B cell (primary cell): ENCODE results near the gene ELAVL4. TPM values are rescaled to one million over a fixed set of nuclear protein-coding genes. Genes with fewer than 3 reads are reported as not detected.

ENCODE experiments used
- ATAC-seq: fragments of 200-7000 bp; cut with Tn5 transposase; one replicate; pipeline ENCODE4 v1.10.0; 2021; ENCODE audit warnings: low read depth, mild to moderate bottlenecking, moderate number of reproducible peaks, moderate library complexity
- CTCF ChIA-PET: fragments of 350-600 bp; sonication (Branson Sonifier 250); formaldehyde crosslinking; loops from one replicate; lab custom pipeline; 2021; ENCODE audit warnings: antibody characterized with exemption, inconsistent platforms; lab: Charles Lee
- POLR2A ChIA-PET: fragments of 350-600 bp; sonication (Branson Sonifier 250); formaldehyde crosslinking; loops from one replicate; lab custom pipeline; 2021; ENCODE audit warnings: antibody characterized with exemption; lab: Charles Lee
- DNase-seq: peaks from one replicate; pipeline ENCODE4 v3.0.0; 2013
- H2AFZ ChIP-seq: 2 replicates; pipeline ENCODE4 v1.6.1; 2012; ENCODE audit warnings: mild to moderate bottlenecking, low read depth, low read length; ENCODE audit not compliant: insufficient read depth, poor library complexity, severe bottlenecking
- H3K27ac ChIP-seq, 2 donors: 1 replicate in 1 of 2; 2 replicates in 1 of 2; pipeline ENCODE4 v1.5.1; 2012 to 2013; ENCODE audit warnings: low read length in 2 of 2, mild to moderate bottlenecking in 2 of 2, moderate library complexity in 1 of 2
- H3K27me3 ChIP-seq, 4 experiments: fragments of 200-600 bp in 1 of 4; sonication (generic) in 1 of 4; replicated peaks in 1 of 4; 1 replicate in 2 of 4; 2 replicates in 2 of 4; pipeline versions ENCODE4 v1.6.1 to v1.7.0; 2013 to 2016; ENCODE audit warnings: low read length in 3 of 4, mild to moderate bottlenecking in 2 of 4, mixed read lengths in 1 of 4, moderate library complexity in 1 of 4; ENCODE audit not compliant: insufficient read depth in 4 of 4, control insufficient read depth in 3 of 4; ENCODE audit errors: control extremely low read depth in 1 of 4
- H3K36me3 ChIP-seq, 2 experiments: replicated peaks in 1 of 2; 1 replicate in 1 of 2; 2 replicates in 1 of 2; pipeline versions ENCODE4 v1.6.1 to v1.7.1; 2013; ENCODE audit warnings: low read length in 1 of 2; ENCODE audit not compliant: insufficient read depth in 2 of 2, control insufficient read depth in 1 of 2; ENCODE audit errors: control extremely low read depth in 1 of 2, extremely low read depth in 1 of 2
- H3K4me1 ChIP-seq, 2 donors: fragments of 200-600 bp in 1 of 2; sonication (generic) in 1 of 2; 1 replicate in 1 of 2; 2 replicates in 1 of 2; pipeline versions ENCODE4 v1.5.1 to v1.6.1; 2013 to 2017; ENCODE audit warnings: low read length in 2 of 2; ENCODE audit not compliant: control insufficient read depth in 2 of 2, insufficient read depth in 2 of 2
- H3K4me2 ChIP-seq: replicated peaks from 2 replicates; pipeline ENCODE3; 2012; ENCODE audit warnings: mild to moderate bottlenecking, low read depth, low read length; ENCODE audit not compliant: poor library complexity, severe bottlenecking
- H3K4me3 ChIP-seq, 5 experiments: fragments of 200-600 bp in 1 of 5; sonication (generic) in 1 of 5; 1 replicate in 3 of 5; 2 replicates in 2 of 5; pipeline versions ENCODE4 v1.5.1 to v1.7.0; 2011 to 2016; ENCODE audit warnings: low read length in 4 of 5, mild to moderate bottlenecking in 4 of 5, low read depth in 2 of 5, control low read depth in 1 of 5, moderate library complexity in 1 of 5; ENCODE audit not compliant: insufficient read depth in 1 of 5; ENCODE audit errors: control extremely low read depth in 1 of 5, extremely low read depth in 1 of 5
- H3K79me2 ChIP-seq: fragments of 200-600 bp; sonication (generic); one replicate; pipeline ENCODE4 v1.6.0; 2016; ENCODE audit warnings: low read length; ENCODE audit not compliant: control insufficient read depth, insufficient read depth
- H3K9ac ChIP-seq: fragments of 200-600 bp; sonication (generic); 2 replicates; pipeline ENCODE4 v1.6.1; 2017; ENCODE audit warnings: mild to moderate bottlenecking, low read length, moderate library complexity
- H3K9me3 ChIP-seq, 3 donors: one replicate each; pipeline versions ENCODE4 v1.6.1 to v1.7.1; 2013; ENCODE audit warnings: low read length in 2 of 3; ENCODE audit not compliant: control insufficient read depth in 2 of 3, insufficient read depth in 1 of 3; ENCODE audit errors: control extremely low read depth in 1 of 3
- H4K20me1 ChIP-seq: 2 replicates; pipeline ENCODE4 v1.6.0; 2012; ENCODE audit warnings: mild to moderate bottlenecking, low read length; ENCODE audit not compliant: insufficient read depth, control insufficient read depth, poor library complexity, severe bottlenecking
- H3K27ac Mint-ChIP-seq: one replicate; pipeline ENCODE4 v1.8.0; 2021; ENCODE audit warnings: mixed read lengths
- H3K27me3 Mint-ChIP-seq: one replicate; pipeline ENCODE4 v1.8.0; 2021; ENCODE audit warnings: mixed read lengths
- H3K4me1 Mint-ChIP-seq: one replicate; pipeline ENCODE4 v1.8.0; 2021; ENCODE audit warnings: mixed read lengths
- H3K4me3 Mint-ChIP-seq: one replicate; pipeline ENCODE4 v1.8.0; 2021; ENCODE audit warnings: mixed read lengths
- H3K9me3 Mint-ChIP-seq: one replicate; pipeline ENCODE4 v1.8.0; 2022; ENCODE audit warnings: mixed read lengths; ENCODE audit not compliant: insufficient read depth
- EZH2 ChIP-seq: IDR thresholded peaks from 2 replicates; pipeline ENCODE4 v1.6.1; 2012; ENCODE audit warnings: borderline replicate concordance, low read depth, mild to moderate bottlenecking, moderate library complexity, low read length; ENCODE audit not compliant: insufficient read depth, poor library complexity, severe bottlenecking
- WGBS: methylation state at CpG from one replicate; pipeline ENCODE4 v1.1.5; 2013; ENCODE audit warnings: missing lambda C conversion rate; ENCODE audit not compliant: insufficient coverage; 5-methylcytosine and 5-hydroxymethylcytosine counted together
- intact Hi-C: fragments of 100-400 bp; cut with micrococcal nuclease; formaldehyde crosslinking; loops from one replicate; pipeline ENCODE4 v1.10.0; 2022
- polyA plus RNA-seq: library from polyadenylated mRNA; depleted of rRNA; stranded (reverse); fragments of >200 nt; gene quantifications from 2 replicates; pipeline ENCODE4 v1.2.3, GENCODE V29; 2012
- total RNA-seq, 2 donors: library from RNA; stranded (reverse); fragments of 120-200 nt in 1 of 2; gene quantifications; 1 replicate in 1 of 2; 2 replicates in 1 of 2; pipeline versions ENCODE4 v1.2.3 to v1.2.4, GENCODE V29; 2013 to 2022
- TF ChIP-seq, protein P1 (sequence below): fragments of 200-600 bp; IDR thresholded peaks from one replicate; pipeline ENCODE4 v1.8.0; 2022; ENCODE audit warnings: antibody characterized with exemption, mild to moderate bottlenecking

ELAVL4 gene
- total and polyA plus RNA-seq, 2 donors (not counting 1 experiment from before 2014, with no cell fraction given): not detected

DNA sequence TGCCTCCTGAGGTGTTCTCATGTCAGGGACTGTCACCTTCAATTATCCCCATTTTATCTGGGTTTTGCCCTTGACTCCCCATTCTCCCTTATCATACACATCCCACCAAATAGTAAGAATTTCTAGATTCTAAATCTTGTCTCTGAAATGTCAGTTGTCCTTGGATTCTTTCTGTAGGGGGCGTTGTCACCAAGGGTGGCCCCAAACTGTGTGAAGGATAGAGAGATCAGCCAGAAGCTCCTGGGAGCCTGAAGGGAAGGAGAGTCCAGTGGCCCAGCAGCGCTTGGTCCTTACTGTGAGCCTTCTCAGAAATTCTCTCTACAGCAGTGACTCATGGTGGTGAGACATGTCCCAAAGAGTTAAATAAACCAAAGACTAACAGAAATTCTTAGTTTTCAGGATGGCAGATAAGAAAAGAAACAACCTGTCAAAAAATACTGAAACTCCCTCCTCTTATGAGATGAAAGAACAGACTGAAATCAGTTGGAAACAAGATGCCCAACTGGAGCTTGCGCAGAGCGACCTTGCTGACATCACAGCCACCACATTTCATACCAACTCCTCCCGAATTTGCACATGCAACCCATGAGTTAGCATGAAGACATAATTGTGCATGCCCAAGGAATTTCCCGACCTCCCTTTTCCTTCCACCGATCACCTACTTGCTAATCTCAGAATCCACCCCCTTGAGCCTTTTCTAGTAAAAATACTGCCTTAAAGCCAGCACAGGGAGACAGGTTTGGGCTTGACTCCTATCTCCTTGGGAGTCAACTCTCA lies 109.8 kb downstream of the ELAVL4 start:
- no peak for ATAC-seq
- intact Hi-C loops: no loop called here
- H3K27me3 ChIP-seq: no peaks in the 10 kb centered on the region
- no peaks in the 10 kb centered on the region for H3K4me1 ChIP-seq
- TF ChIP-seq EZH2: no peak
- TF ChIP-seq, protein P1, sequence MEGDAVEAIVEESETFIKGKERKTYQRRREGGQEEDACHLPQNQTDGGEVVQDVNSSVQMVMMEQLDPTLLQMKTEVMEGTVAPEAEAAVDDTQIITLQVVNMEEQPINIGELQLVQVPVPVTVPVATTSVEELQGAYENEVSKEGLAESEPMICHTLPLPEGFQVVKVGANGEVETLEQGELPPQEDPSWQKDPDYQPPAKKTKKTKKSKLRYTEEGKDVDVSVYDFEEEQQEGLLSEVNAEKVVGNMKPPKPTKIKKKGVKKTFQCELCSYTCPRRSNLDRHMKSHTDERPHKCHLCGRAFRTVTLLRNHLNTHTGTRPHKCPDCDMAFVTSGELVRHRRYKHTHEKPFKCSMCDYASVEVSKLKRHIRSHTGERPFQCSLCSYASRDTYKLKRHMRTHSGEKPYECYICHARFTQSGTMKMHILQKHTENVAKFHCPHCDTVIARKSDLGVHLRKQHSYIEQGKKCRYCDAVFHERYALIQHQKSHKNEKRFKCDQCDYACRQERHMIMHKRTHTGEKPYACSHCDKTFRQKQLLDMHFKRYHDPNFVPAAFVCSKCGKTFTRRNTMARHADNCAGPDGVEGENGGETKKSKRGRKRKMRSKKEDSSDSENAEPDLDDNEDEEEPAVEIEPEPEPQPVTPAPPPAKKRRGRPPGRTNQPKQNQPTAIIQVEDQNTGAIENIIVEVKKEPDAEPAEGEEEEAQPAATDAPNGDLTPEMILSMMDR: no peak
- H3K9ac ChIP-seq: no peak overlapping the region
- H3K27ac Mint-ChIP-seq: no peak overlapping the region
- H3K4me1 Mint-ChIP-seq: no peaks in the 10 kb centered on the region
- no peaks in the 10 kb centered on the region for H3K79me2 ChIP-seq
- ChIA-PET CTCF (no interaction called here), POLR2A (no interaction called here)
- no peaks in the 10 kb centered on the region for H3K9me3 ChIP-seq
- H3K9me3 Mint-ChIP-seq: no peaks in the 10 kb centered on the region
- DNase-seq: no peak
- 94% methylated on average over 6 of the region's 7 CpGs for WGBS
- H3K27ac ChIP-seq: no peak overlapping the region
- H3K4me3 ChIP-seq: no peak overlapping the region
- H3K36me3 ChIP-seq: no peaks in the 10 kb centered on the region
- H3K4me2 ChIP-seq: no peak overlapping the region
- no peak overlapping the region for H3K4me3 Mint-ChIP-seq
- H2AFZ ChIP-seq: no peak overlapping the region
- no peaks in the 10 kb centered on the region for H3K27me3 Mint-ChIP-seq
- no peaks in the 10 kb centered on the region for H4K20me1 ChIP-seq

DNA sequence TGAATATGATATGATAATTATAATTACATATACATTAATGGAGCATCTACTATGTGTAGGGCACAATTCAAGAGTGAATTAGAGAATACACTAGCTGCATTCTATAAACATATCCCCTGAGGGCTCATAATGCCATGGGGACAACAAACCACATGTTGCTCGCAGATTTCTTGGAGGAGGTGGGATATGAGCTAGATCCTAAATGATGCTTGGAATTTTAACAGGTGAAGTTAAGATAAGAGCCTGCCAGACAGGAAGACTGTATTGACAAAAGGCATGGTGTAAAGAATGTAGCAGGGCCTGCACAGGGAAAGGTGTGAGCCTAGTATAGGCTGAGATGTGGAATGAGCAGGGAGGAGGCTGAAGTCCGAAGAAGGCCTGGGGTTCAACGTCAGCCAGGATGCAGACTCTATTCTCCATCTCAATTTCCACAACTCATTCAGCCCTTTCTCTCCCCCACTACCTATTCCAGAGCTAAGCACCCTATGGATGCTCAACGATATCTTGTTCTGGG lies 120.2 kb downstream of the ELAVL4 start:
- Histone ChIP-seq H3K9me3 (peaks cover 0 to 14% (median 0%) of the 10 kb centered on the region in 3 donors), H4K20me1 (no peaks in the 10 kb centered on the region), H2AFZ (no peak overlapping the region), H3K4me2 (no peak overlapping the region), H3K27me3 (no peaks in the 10 kb centered on the region), H3K79me2 (no peaks in the 10 kb centered on the region), H3K9ac (no peak overlapping the region), H3K36me3 (no peaks in the 10 kb centered on the region), H3K4me3 (no peak overlapping the region), H3K27ac (no peak overlapping the region), H3K4me1 (no peaks in the 10 kb centered on the region)
- Mint-ChIP-seq H3K27ac (no peak overlapping the region), H3K27me3 (no peaks in the 10 kb centered on the region), H3K4me3 (no peak overlapping the region), H3K4me1 (no peaks in the 10 kb centered on the region), H3K9me3 (peaks cover 6% of the 10 kb centered on the region)
- intact Hi-C loops: no loop called here
- 69% methylated on average over 1 of the region's 4 CpGs for WGBS
- POLR2A ChIA-PET: no interaction called here
- TF ChIP-seq, protein P1: no peak
- no peak for TF ChIP-seq EZH2
- ATAC-seq (no peak), DNase-seq (no peak)
- CTCF ChIA-PET: no interaction called here
